GM18505 (cell line): ENCODE measurements around the gene HES2.
"Not testable (repeated sequence)": the region's sequence is repeated elsewhere in the genome, so short reads cannot be mapped to it uniquely, and the experiment has no call there.

Source experiments
- ATAC-seq: cut with Tn5 transposase; IDR thresholded peaks from one replicate; pipeline ENCODE4 v1.9.1; 2021; ENCODE audit not compliant: unreplicated experiment
- POLR2A ChIP-seq: IDR thresholded peaks from 4 replicates; pipeline ENCODE4 v1.6.1; 2011; ENCODE audit warnings: borderline replicate concordance; ENCODE audit not compliant: insufficient read depth, insufficient read length; ENCODE audit errors: extremely low read depth

The HES2 gene

DNA sequence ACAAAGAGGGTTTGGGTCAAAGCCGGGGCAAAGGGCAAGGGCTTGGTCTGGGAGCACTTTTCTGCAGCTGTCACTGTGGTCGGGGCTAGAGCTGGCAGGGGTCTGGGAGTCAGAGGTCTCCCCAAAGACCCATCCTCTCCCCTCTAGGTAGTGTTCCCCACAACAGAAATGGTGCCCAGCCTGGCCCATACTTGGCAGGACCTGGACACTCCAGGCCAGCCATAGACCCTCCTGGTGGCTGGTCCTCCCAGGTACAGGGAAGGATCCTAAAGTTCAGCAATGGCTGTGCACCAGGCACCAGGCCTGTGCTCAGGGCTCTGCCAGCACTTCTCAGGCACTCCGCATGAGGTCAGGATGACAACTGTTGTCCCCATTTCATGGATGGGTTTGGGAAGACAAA lies 15.8 kb upstream of the HES2 start:
- no peak for TF ChIP-seq POLR2A
- no peak for ATAC-seq

DNA sequence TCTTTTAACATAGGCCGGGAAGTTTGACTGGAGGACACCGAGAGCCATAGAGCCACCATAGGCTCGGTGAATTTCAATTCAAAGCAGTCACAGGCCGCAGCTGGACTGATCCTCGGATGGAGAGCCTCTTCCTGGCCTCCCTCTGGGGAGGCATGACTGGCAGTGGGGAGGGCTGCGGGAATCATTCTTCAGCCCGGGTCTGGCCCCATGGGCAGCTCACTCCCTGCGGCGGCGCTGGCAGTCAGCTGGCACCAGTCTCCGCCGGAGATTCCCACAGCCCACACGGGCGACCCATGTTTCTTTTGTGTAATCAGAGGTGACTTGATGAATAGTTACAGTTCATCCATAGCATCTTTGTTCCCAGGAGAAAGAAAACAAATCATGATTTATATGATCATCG lies 15.4 kb upstream of the HES2 start:
- ATAC-seq: no peak
- TF ChIP-seq POLR2A: no peak

DNA sequence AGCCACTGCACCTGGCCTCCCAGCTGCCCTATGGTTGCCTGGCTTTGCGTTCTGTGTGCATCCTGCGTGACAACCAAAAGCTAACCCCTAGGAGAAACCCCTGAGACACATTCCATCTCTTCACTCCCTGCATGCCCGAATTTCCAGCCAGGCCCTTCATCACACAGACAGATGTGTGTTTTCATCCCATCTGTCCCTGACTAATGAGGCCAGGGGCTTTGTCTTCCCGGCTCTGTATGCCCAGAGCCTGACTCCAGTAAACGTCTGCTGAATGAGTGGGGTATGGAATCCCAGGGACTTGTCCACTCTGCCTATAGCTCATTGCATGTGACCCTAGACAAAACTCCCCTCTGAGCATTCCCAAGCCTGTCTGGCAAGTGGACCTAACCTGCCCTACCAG lies 14.5 kb upstream of the HES2 start:
- no peak for ATAC-seq
- no peak for TF ChIP-seq POLR2A

GRCh38 chr1:6431645-6432579 lies 12.2 kb upstream of the HES2 start:
- not testable (repeated sequence) for ATAC-seq

- ATAC-seq: not testable (repeated sequence)
Observed at GRCh38 chr1:6429660-6430411, 10.1 kb upstream of the HES2 start.

DNA sequence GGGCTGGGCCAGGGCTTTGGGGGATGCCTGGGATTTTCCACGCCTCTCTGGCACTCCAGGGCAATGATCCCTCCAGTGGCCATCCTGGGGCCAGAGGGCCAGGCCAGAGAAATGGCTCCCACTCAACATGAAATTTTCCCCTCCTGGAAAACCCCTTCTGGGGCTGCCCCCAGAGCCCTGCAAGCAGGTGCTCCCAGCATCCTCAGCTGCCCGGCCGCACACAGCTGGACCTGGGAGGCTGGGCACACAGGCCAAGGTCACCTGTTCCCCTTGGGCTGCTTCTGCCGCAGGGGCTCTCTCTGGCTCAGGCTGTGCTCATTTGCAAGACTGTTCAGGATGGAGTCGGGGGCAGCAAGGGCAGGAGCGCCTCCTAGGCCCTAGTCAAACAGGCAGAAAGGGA lies 8.7 kb upstream of the HES2 start:
- not testable (repeated sequence) for ATAC-seq

GRCh38 chr1:6427441-6428390 lies 8.0 kb upstream of the HES2 start:
- TF ChIP-seq POLR2A: no peak

DNA sequence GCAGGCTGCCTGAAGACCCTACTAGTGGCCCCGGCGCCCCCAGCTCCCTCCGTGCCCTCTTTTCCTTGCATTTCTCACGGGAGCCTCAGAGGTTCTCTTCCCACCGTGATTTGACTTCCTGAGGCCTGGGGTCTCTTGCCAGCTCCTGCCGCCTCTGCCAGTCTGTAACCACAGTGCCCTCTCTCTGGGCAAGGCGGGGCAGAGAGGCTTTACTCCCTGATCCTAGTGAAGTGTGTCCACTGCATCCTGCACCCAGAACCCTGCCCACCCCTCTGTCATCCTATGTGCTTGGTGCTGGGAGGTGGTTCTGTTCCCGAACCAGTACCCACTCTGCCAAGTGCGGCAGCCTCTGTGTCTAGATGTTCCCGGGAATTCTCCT lies 7.2 kb upstream of the HES2 start:
- ATAC-seq: no peak

More at GRCh38 chr1:6427441-6428390, 8.0 kb upstream of the HES2 start:
- ATAC-seq: no peak

DNA sequence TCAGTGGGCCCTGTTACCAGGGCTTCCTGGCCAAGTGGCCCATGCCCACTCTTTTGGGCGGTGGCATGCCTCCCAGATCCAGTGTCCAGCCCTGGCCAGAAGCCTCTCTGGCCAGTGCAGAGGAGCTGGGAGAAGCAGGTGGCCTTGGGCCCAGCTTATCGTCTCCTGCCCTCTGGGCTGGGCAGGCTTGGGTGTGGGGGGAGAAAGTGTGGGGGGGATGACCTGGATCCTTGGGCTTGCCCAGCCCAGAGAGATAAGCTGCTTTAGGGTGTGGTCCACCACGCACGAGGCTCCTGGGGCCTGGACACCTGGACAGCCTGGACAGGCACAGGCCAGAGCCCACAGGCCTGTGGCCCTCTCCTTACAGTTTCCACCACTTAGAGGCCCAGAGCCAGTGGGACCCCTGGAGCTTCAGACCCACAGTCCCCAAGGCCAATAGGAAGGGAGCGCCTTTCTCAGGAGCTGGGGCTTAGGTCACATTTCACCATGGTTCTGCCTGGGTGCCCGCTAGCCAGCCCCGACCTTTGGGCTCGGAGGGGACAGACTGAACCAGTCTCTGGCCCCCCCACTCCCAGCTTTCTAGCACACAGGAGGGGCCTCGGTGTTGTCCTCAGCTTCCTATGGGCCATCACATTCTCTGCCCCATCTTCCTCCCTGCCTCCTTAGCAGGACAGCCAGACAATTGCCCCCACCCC lies 6.7 kb upstream of the HES2 start:
- no peak for ATAC-seq
- TF ChIP-seq POLR2A: no peak

More for the DNA sequence above, 7.2 kb upstream of the HES2 start:
- no peak for TF ChIP-seq POLR2A

DNA sequence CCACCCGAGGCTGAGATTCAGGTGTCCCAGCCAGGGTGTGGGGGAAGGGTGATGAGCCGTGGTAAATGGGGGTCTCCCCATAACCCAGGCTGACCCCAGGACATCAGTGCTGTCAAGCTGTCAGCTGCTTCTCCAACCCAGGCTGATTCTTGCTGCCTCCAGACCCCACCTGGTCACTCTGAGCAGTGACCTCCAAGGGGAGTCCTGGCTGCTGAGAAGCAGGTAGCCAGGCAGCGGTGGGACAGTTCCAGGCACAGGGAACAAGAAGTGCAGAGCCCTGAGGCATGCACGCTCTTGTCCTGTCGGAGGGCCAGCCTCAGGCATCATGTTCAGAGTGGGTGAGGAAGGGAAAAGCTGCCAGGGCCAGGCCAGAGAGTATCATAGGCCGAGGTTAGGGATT lies 5.9 kb upstream of the HES2 start:
- TF ChIP-seq POLR2A: no peak
- ATAC-seq: no peak

- no peak for TF ChIP-seq POLR2A
- no peak for ATAC-seq
Observed at GRCh38 chr1:6424619-6425593, 5.2 kb upstream of the HES2 start, which contains the start of gene ESPN. ESPN (plus strand) TSS chr1:6424776; CDS start chr1:6424956, 180 bp downstream.
